Hypothalamus (tissue), 51 donors: ENCODE data around the gene TGFBR3.

Experiments
- DNase-seq, 51 donors: peaks; one replicate each; lab custom pipeline; 2025; lab: John Stamatoyannopoulos, UW

The TGFBR3 gene

GRCh38 chr1:91828583-91829281, 57.2 kb downstream of the TGFBR3 start:
- DNase-seq, result no peak

GRCh38 chr1:91827459-91828321, 58.3 kb downstream of the TGFBR3 start:
- DNase-seq, result no peak

- no peak for DNase-seq
Observed at GRCh38 chr1:91827087-91827458, 58.9 kb downstream of the TGFBR3 start.

GRCh38 chr1:91826649-91827048, 59.3 kb downstream of the TGFBR3 start:
- no peak for DNase-seq

- no peak for DNase-seq
Observed at GRCh38 chr1:91826248-91826647, 59.7 kb downstream of the TGFBR3 start.

- DNase-seq, result no peak
Observed at GRCh38 chr1:91821126-91821868, 64.7 kb downstream of the TGFBR3 start.

- no peak for DNase-seq
Observed at GRCh38 chr1:91819038-91819788, 66.7 kb downstream of the TGFBR3 start.

GRCh38 chr1:91818713-91818975, 67.3 kb downstream of the TGFBR3 start:
- DNase-seq, result no peak

GRCh38 chr1:91817211-91817905, 68.6 kb downstream of the TGFBR3 start:
- no peak for DNase-seq

- DNase-seq, result no peak
Observed at GRCh38 chr1:91816031-91816430, 69.9 kb downstream of the TGFBR3 start.

GRCh38 chr1:91814448-91814847, 71.5 kb downstream of the TGFBR3 start:
- no peak for DNase-seq

GRCh38 chr1:91813813-91814212, 72.1 kb downstream of the TGFBR3 start:
- no peak for DNase-seq

- no peak for DNase-seq
Observed at GRCh38 chr1:91811363-91812025, 74.5 kb downstream of the TGFBR3 start.

- no peak for DNase-seq
Observed at GRCh38 chr1:91809317-91809716, 76.6 kb downstream of the TGFBR3 start.

- no peak for DNase-seq
Observed at GRCh38 chr1:91807921-91808620, 77.9 kb downstream of the TGFBR3 start.

GRCh38 chr1:91806769-91807700, 78.9 kb downstream of the TGFBR3 start:
- no peak for DNase-seq

GRCh38 chr1:91806181-91806768, 79.7 kb downstream of the TGFBR3 start:
- DNase-seq, result no peak
